ENCODE measurements around the gene TRMT10A.
"Not testable (repeated sequence)": the region's sequence is repeated elsewhere in the genome, so short reads cannot be mapped to it uniquely, and the experiment has no call there.

Gene TRMT10A

GRCh38 chr4:99571883-99572282 is 8.0 kb upstream of the TRMT10A start:
- in situ Hi-C loops (cut with MboI; ENCODE audit: low sequenced_read_pairs): loop anchor here (25.0 kb wide), 2 partner anchors 240 to 315 kb away; partner anchors contain the start of genes DAPP1 and LAMTOR3

- in situ Hi-C loops (cut with MboI; ENCODE audit: low sequenced_read_pairs): loop anchor here (25.0 kb wide), 2 partner anchors 247 to 322 kb away; partner anchors contain the start of genes DAPP1 and LAMTOR3
Measured at GRCh38 chr4:99564921-99565320, 1.1 kb upstream of the TRMT10A start.

- in situ Hi-C loops (cut with MboI; ENCODE audit: low sequenced_read_pairs): loop anchor here (25.0 kb wide), 2 partner anchors 259 to 334 kb away; partner anchors contain the start of genes DAPP1 and LAMTOR3
Measured at GRCh38 chr4:99552872-99553271, 11.0 kb downstream of the TRMT10A start.

GRCh38 chr4:99540277-99540939 is 23.4 kb downstream of the TRMT10A start:
- in situ Hi-C loops (cut with MboI; ENCODE audit: low sequenced_read_pairs): no loop called here

- in situ Hi-C loops (cut with MboI; ENCODE audit: low sequenced_read_pairs): no loop called here
Measured at GRCh38 chr4:99537674-99538073, 26.2 kb downstream of the TRMT10A start.

- in situ Hi-C loops (cut with MboI; ENCODE audit: low sequenced_read_pairs): no loop called here
Measured at GRCh38 chr4:99536848-99537247, 27.0 kb downstream of the TRMT10A start.

- in situ Hi-C loops (cut with MboI; ENCODE audit: low sequenced_read_pairs): no loop called here
Measured at GRCh38 chr4:99536271-99536670, 27.6 kb downstream of the TRMT10A start.

- in situ Hi-C loops (cut with MboI; ENCODE audit: low sequenced_read_pairs): not testable (repeated sequence)
Measured at GRCh38 chr4:99534699-99535098, 29.1 kb downstream of the TRMT10A start.

- in situ Hi-C loops (cut with MboI; ENCODE audit: low sequenced_read_pairs): no loop called here
Measured at GRCh38 chr4:99529956-99530355, 33.9 kb downstream of the TRMT10A start.

- in situ Hi-C loops (cut with MboI; ENCODE audit: low sequenced_read_pairs): no loop called here
Measured at GRCh38 chr4:99529228-99529627, 34.6 kb downstream of the TRMT10A start.

GRCh38 chr4:99518601-99519295 is 45.1 kb downstream of the TRMT10A start:
- in situ Hi-C loops (cut with MboI; ENCODE audit: low sequenced_read_pairs): no loop called here

GRCh38 chr4:99510721-99511120 is 53.1 kb downstream of the TRMT10A start, which contains the start of gene C4orf17:
Gene C4orf17, plus strand, starts transcription at chr4:99511021. Its CDS starts 2,061 bp downstream, at chr4:99513082.
- in situ Hi-C loops (cut with MboI; ENCODE audit: low sequenced_read_pairs): no loop called here

- in situ Hi-C loops (cut with MboI; ENCODE audit: low sequenced_read_pairs): no loop called here
Measured at GRCh38 chr4:99507762-99508161, 56.1 kb downstream of the TRMT10A start.

GRCh38 chr4:99507349-99507748 is 56.5 kb downstream of the TRMT10A start:
- in situ Hi-C loops (cut with MboI; ENCODE audit: low sequenced_read_pairs): no loop called here

GRCh38 chr4:99506781-99507180 is 57.1 kb downstream of the TRMT10A start:
- in situ Hi-C loops (cut with MboI; ENCODE audit: low sequenced_read_pairs): no loop called here

GRCh38 chr4:99504804-99505502 is 58.9 kb downstream of the TRMT10A start:
- in situ Hi-C loops (cut with MboI; ENCODE audit: low sequenced_read_pairs): no loop called here

All from HL-60/S4 (cell line).